DMS153 treated with DMSO at 0.1 percent for 48 hours (cell line): ENCODE results near the gene DNAJB2.

Experiments
- DNase-seq: peaks from one replicate; lab custom pipeline; 2025; ENCODE audit not compliant: unreplicated experiment; lab: John Stamatoyannopoulos, UW

DNAJB2 gene

GRCh38 chr2:219279151-219279915, at the start of gene DNAJB2:
Gene DNAJB2, plus strand, starts transcription at chr2:219279366. Its CDS starts 468 bp downstream, at chr2:219279834.
- DNase-seq: peak; percentile 94

- no peak for DNase-seq
Observed at GRCh38 chr2:219230059-219230540, 49.1 kb upstream of the DNAJB2 start.

GRCh38 chr2:219234331-219234730, 44.8 kb upstream of the DNAJB2 start:
- no peak for DNase-seq

GRCh38 chr2:219243291-219243761, 35.8 kb upstream of the DNAJB2 start:
- DNase-seq: no peak

GRCh38 chr2:219244789-219245147, 34.4 kb upstream of the DNAJB2 start:
- no peak for DNase-seq

- peak; percentile 54 for DNase-seq
Observed at GRCh38 chr2:219245148-219245898, 33.8 kb upstream of the DNAJB2 start, which contains the start of the genes GLB1L and STK16. Gene GLB1L, minus strand, starts transcription at chr2:219245444. Its CDS starts 1,871 bp downstream, at chr2:219243573. Gene STK16, plus strand, starts transcription at chr2:219245479. Its CDS starts 521 bp downstream, at chr2:219246000.

GRCh38 chr2:219245899-219246230, 33.3 kb upstream of the DNAJB2 start:
- no peak for DNase-seq

GRCh38 chr2:219246559-219246958, 32.6 kb upstream of the DNAJB2 start:
- DNase-seq: no peak

- DNase-seq: no peak
Observed at GRCh38 chr2:219247678-219248642, 31.2 kb upstream of the DNAJB2 start.

- no peak for DNase-seq
Observed at GRCh38 chr2:219248845-219249202, 30.3 kb upstream of the DNAJB2 start.

GRCh38 chr2:219249203-219249980, 29.8 kb upstream of the DNAJB2 start:
- DNase-seq: peak; percentile 97

- no peak for DNase-seq
Observed at GRCh38 chr2:219250049-219250781, 29.0 kb upstream of the DNAJB2 start.

- DNase-seq: no peak
Observed at GRCh38 chr2:219251656-219252055, 27.5 kb upstream of the DNAJB2 start.

- no peak for DNase-seq
Observed at GRCh38 chr2:219252084-219252483, 27.1 kb upstream of the DNAJB2 start.

GRCh38 chr2:219252570-219252899, 26.6 kb upstream of the DNAJB2 start:
- no peak for DNase-seq

- no peak for DNase-seq
Observed at GRCh38 chr2:219252900-219253752, 26.0 kb upstream of the DNAJB2 start, which contains the start of gene TUBA4B. Gene TUBA4B, plus strand, starts transcription at chr2:219253243. Its CDS starts 165 bp downstream, at chr2:219253408.

GRCh38 chr2:219253753-219254589, 25.2 kb upstream of the DNAJB2 start, which contains the start of gene TUBA4A:
Gene TUBA4A, minus strand, starts transcription at chr2:219253918. Its CDS starts 60 bp downstream, at chr2:219253858.
- peak; percentile 73 for DNase-seq
